ENCODE data around the gene GSK3B. TPM values are rescaled to one million over a fixed set of nuclear protein-coding genes. Genes with fewer than 3 reads are reported as not detected.

GSK3B gene
- total and polyA plus RNA-seq, 2 donors (not counting 1 experiment from before 2014, with no cell fraction given): 37.3 to 44.8 TPM

- no peaks in the 10 kb centered on the region for H3K36me3 ChIP-seq (ENCODE audit: control insufficient read depth, insufficient read depth, low read length)
- no peak overlapping the region for H3K27ac ChIP-seq (ENCODE audit: insufficient read depth, low read length)
- H3K4me3 ChIP-seq (replicated peaks in 1 of 4; ENCODE audit: control extremely low read depth in 1 of 4, insufficient read depth in 1 of 4, low read depth in 3 of 4, low read length in 4 of 4): no peak overlapping the region
- H3K4me1 ChIP-seq (ENCODE audit: control insufficient read depth, extremely low read depth, insufficient read depth, low read length): no peaks in the 10 kb centered on the region
- no peaks in the 10 kb centered on the region for H3K27me3 ChIP-seq (ENCODE audit: control insufficient read depth, insufficient read depth, low read length)
- no peak overlapping the region for H3K9ac ChIP-seq (ENCODE audit: insufficient read depth, low read length)
- TF ChIP-seq CTCF (conservative IDR thresholded peaks at IDR 0.05 in 1 of 2, IDR thresholded peaks at IDR 0.05 in 1 of 2; ENCODE audit: low read depth in 1 of 2, low read length in 2 of 2): no peak
- H3K9me3 ChIP-seq (ENCODE audit: control insufficient read depth, insufficient read depth, low read depth, low read length): no peaks in the 10 kb centered on the region
- no peaks in the 10 kb centered on the region for H3K79me2 ChIP-seq (ENCODE audit: control insufficient read depth, insufficient read depth, low read length)
- no peak overlapping the region for H3K4me2 ChIP-seq (ENCODE audit: extremely low read depth, insufficient read depth, low read length)
- DNase-seq (ENCODE audit: low read depth in 2 of 2): no peak
- H4K20me1 ChIP-seq (ENCODE audit: control insufficient read depth, extremely low read depth, insufficient read depth, low read length): no peaks in the 10 kb centered on the region
- H2AFZ ChIP-seq (ENCODE audit: low read length): no peak overlapping the region
These were observed 302.0 kb downstream of the GSK3B start for GRCh38 chr3:119792270-119792669.

DNA sequence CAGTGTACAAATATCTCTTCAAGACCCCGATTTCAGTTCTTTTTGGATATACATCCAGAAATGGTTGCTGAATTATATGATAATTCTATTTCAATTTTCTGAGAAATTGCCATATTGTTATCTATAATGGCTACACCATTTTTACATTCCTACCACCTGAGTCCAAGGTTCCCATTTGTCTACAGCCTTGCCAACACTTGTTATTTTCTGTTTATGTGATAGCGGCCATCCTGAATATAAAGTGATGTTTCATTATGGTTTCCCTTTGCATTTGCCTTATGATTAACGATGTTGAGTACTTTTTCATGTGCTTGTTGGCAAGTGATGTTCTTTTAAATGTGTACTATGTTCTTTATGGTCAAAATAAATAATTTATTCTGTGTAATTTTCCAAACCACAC lies 303.9 kb downstream of the GSK3B start:
- no peaks in the 10 kb centered on the region for H4K20me1 ChIP-seq (ENCODE audit: control insufficient read depth, extremely low read depth, insufficient read depth, low read length)
- no peak overlapping the region for H3K27ac ChIP-seq (ENCODE audit: insufficient read depth, low read length)
- DNase-seq (ENCODE audit: low read depth in 2 of 2): no peak
- no peak overlapping the region for H3K9ac ChIP-seq (ENCODE audit: insufficient read depth, low read length)
- no peaks in the 10 kb centered on the region for H3K36me3 ChIP-seq (ENCODE audit: control insufficient read depth, insufficient read depth, low read length)
- H2AFZ ChIP-seq (ENCODE audit: low read length): no peak overlapping the region
- no peak overlapping the region for H3K4me2 ChIP-seq (ENCODE audit: extremely low read depth, insufficient read depth, low read length)
- no peak for TF ChIP-seq CTCF (conservative IDR thresholded peaks at IDR 0.05 in 1 of 2, IDR thresholded peaks at IDR 0.05 in 1 of 2; ENCODE audit: low read depth in 1 of 2, low read length in 2 of 2)
- no peak for TF ChIP-seq EZH2 (IDR thresholded peaks at IDR 0.05; ENCODE audit: low read length, missing control alignments)
- no peak overlapping the region for H3K4me3 ChIP-seq (replicated peaks in 1 of 4; ENCODE audit: control extremely low read depth in 1 of 4, insufficient read depth in 1 of 4, low read depth in 3 of 4, low read length in 4 of 4)
- H3K9me3 ChIP-seq (ENCODE audit: control insufficient read depth, insufficient read depth, low read depth, low read length): no peaks in the 10 kb centered on the region
- H3K79me2 ChIP-seq (ENCODE audit: control insufficient read depth, insufficient read depth, low read length): no peaks in the 10 kb centered on the region
- H3K4me1 ChIP-seq (ENCODE audit: control insufficient read depth, extremely low read depth, insufficient read depth, low read length): no peaks in the 10 kb centered on the region
- H3K27me3 ChIP-seq (ENCODE audit: control insufficient read depth, insufficient read depth, low read length): no peaks in the 10 kb centered on the region

DNA sequence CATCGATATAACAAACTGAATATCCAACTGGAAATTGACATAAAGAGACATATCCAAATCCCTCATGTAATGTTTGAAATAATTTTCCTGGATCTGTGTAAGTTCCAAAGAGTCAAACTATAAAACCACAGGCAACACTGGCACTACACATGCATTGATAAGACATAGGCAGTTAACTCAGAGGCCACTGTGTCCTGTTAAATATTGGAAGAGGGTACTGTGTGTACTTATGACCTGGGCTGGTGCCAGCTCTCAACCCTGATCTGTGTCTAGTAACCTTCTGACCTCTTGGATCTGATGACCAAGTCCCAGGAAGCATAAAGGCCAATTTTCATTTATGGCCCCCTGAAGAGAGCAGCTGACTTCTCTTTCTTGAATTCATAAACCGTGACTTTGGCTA lies 307.8 kb downstream of the GSK3B start:
- H3K79me2 ChIP-seq (ENCODE audit: control insufficient read depth, insufficient read depth, low read length): no peaks in the 10 kb centered on the region
- no peaks in the 10 kb centered on the region for H3K4me1 ChIP-seq (ENCODE audit: control insufficient read depth, extremely low read depth, insufficient read depth, low read length)
- H3K9me3 ChIP-seq (ENCODE audit: control insufficient read depth, insufficient read depth, low read depth, low read length): no peaks in the 10 kb centered on the region
- TF ChIP-seq CTCF (conservative IDR thresholded peaks at IDR 0.05 in 1 of 2, IDR thresholded peaks at IDR 0.05 in 1 of 2; ENCODE audit: low read depth in 1 of 2, low read length in 2 of 2): no peak
- TF ChIP-seq EZH2 (IDR thresholded peaks at IDR 0.05; ENCODE audit: low read length, missing control alignments): no peak
- H3K4me2 ChIP-seq (ENCODE audit: extremely low read depth, insufficient read depth, low read length): no peak overlapping the region
- H3K9ac ChIP-seq (ENCODE audit: insufficient read depth, low read length): no peak overlapping the region
- H3K27me3 ChIP-seq (ENCODE audit: control insufficient read depth, insufficient read depth, low read length): no peaks in the 10 kb centered on the region
- no peaks in the 10 kb centered on the region for H4K20me1 ChIP-seq (ENCODE audit: control insufficient read depth, extremely low read depth, insufficient read depth, low read length)
- H3K36me3 ChIP-seq (ENCODE audit: control insufficient read depth, insufficient read depth, low read length): no peaks in the 10 kb centered on the region
- H2AFZ ChIP-seq (ENCODE audit: low read length): no peak overlapping the region
- H3K27ac ChIP-seq (ENCODE audit: insufficient read depth, low read length): no peak overlapping the region
- no peak for DNase-seq (ENCODE audit: low read depth in 2 of 2)
- H3K4me3 ChIP-seq (replicated peaks in 1 of 4; ENCODE audit: control extremely low read depth in 1 of 4, insufficient read depth in 1 of 4, low read depth in 3 of 4, low read length in 4 of 4): no peak overlapping the region

Data from fibroblast of lung (primary cell).